Neural progenitor cell (in vitro differentiated cells): ENCODE measurements around the gene INPP4A. TPM values are rescaled to one million over a fixed set of nuclear protein-coding genes. Genes with fewer than 3 reads are reported as not detected.

Source experiments
- DNase-seq: peaks from one replicate; pipeline ENCODE4 v3.0.0-alpha.2; 2016; ENCODE audit warnings: low spot score
- H2AFZ ChIP-seq: fragments of 200-600 bp; sonication (generic); replicated peaks from 2 replicates; pipeline ENCODE4 v1.6.1; 2016; ENCODE audit warnings: antibody characterized with exemption
- H3F3A ChIP-seq: fragments of 200-600 bp; sonication (generic); 2 replicates; pipeline ENCODE4 v1.6.1; 2016; ENCODE audit warnings: antibody characterized with exemption, low read depth
- H3K27ac ChIP-seq: fragments of 200-600 bp; sonication (generic); 2 replicates; pipeline ENCODE4 v1.5.1; 2016; ENCODE audit warnings: mild to moderate bottlenecking
- H3K27me3 ChIP-seq: fragments of 200-600 bp; sonication (generic); 2 replicates; pipeline ENCODE4 v1.6.1; 2016; ENCODE audit warnings: mild to moderate bottlenecking, moderate library complexity
- H3K36me3 ChIP-seq: fragments of 200-600 bp; sonication (generic); 2 replicates; pipeline ENCODE4 v1.5.1; 2016
- H3K4me1 ChIP-seq: fragments of 200-600 bp; sonication (generic); 2 replicates; pipeline ENCODE4 v1.6.1; 2016; ENCODE audit warnings: mixed run types
- H3K4me2 ChIP-seq: fragments of 200-600 bp; sonication (generic); 2 replicates; pipeline ENCODE4 v1.6.1; 2016
- H3K4me3 ChIP-seq: fragments of 200-600 bp; sonication (generic); 2 replicates; pipeline ENCODE4 v1.5.1; 2016
- H3K79me2 ChIP-seq: fragments of 200-600 bp; sonication (generic); 2 replicates; pipeline ENCODE4 v1.6.1; 2016; ENCODE audit warnings: low read depth
- H3K9ac ChIP-seq: fragments of 200-600 bp; sonication (generic); 2 replicates; pipeline ENCODE4 v1.6.1; 2016
- H3K9me3 ChIP-seq: fragments of 200-600 bp; sonication (generic); 2 replicates; pipeline ENCODE4 v1.5.1; 2016; ENCODE audit warnings: low read depth
- H4K20me1 ChIP-seq: fragments of 200-600 bp; sonication (generic); 2 replicates; pipeline ENCODE4 v1.6.1; 2016; ENCODE audit warnings: low read depth
- H3K27ac Mint-ChIP-seq: 3 replicates; pipeline ENCODE4 v1.8.0; 2021; ENCODE audit warnings: mixed read lengths
- H3K27me3 Mint-ChIP-seq: 2 replicates; pipeline ENCODE4 v1.8.0; 2022; ENCODE audit warnings: low read depth, mild to moderate bottlenecking, inconsistent platforms, moderate library complexity, mixed read lengths; ENCODE audit not compliant: insufficient read depth
- H3K36me3 Mint-ChIP-seq: 3 replicates; pipeline ENCODE4 v1.8.0; 2021; ENCODE audit warnings: mixed read lengths
- H3K4me1 Mint-ChIP-seq: 3 replicates; pipeline ENCODE4 v1.8.0; 2021; ENCODE audit warnings: mixed read lengths
- H3K4me3 Mint-ChIP-seq: 3 replicates; pipeline ENCODE4 v1.8.0; 2021; ENCODE audit warnings: mild to moderate bottlenecking, moderate library complexity, mixed read lengths
- H3K9me3 Mint-ChIP-seq: 3 replicates; pipeline ENCODE4 v1.8.0; 2020; ENCODE audit warnings: mixed read lengths
- CTCF ChIP-seq: fragments of 200-600 bp; sonication (generic); IDR thresholded peaks from 2 replicates; pipeline ENCODE4 v1.5.1; 2017; ENCODE audit warnings: antibody characterized with exemption, mild to moderate bottlenecking
- EZH2 ChIP-seq: fragments of 200-600 bp; sonication (generic); IDR thresholded peaks from 2 replicates; pipeline ENCODE4 v1.6.1; 2017; ENCODE audit warnings: antibody characterized with exemption, mild to moderate bottlenecking, moderate library complexity
- EZH2phosphoT487 ChIP-seq: fragments of 200-600 bp; sonication (generic); IDR thresholded peaks from 2 replicates; pipeline ENCODE4 v1.6.1; 2017; ENCODE audit warnings: antibody characterized with exemption
- total RNA-seq: library from RNA; depleted of rRNA; stranded (reverse); fragments of >200 nt; gene quantifications from 2 replicates; pipeline ENCODE4 v1.2.3, GENCODE V29; 2015; ENCODE audit warnings: low replicate concordance

The INPP4A gene
- total RNA-seq, 1 donor from 2014 or later, result 35.1 TPM

GRCh38 chr2:98445683-98446581, 1.3 kb downstream of the INPP4A start:
- Histone ChIP-seq H3K4me2 (peak overlapping the region; percentile 98), H3K9me3 (no peaks in the 10 kb centered on the region), H3K79me2 (peaks cover 59% of the 10 kb centered on the region), H4K20me1 (peaks cover 46% of the 10 kb centered on the region), H3K9ac (peak overlapping the region; percentile 48), H2AFZ (peak overlapping the region; percentile 53), H3K27me3 (no peaks in the 10 kb centered on the region), H3K36me3 (no peaks in the 10 kb centered on the region), H3K4me3 (peak overlapping the region; percentile 91), H3K27ac (no peak overlapping the region), H3K4me1 (peaks cover 21% of the 10 kb centered on the region), H3F3A (peaks cover 4% of the 10 kb centered on the region)
- H3K4me1 Mint-ChIP-seq, result peaks cover 34% of the 10 kb centered on the region
- H3K27me3 Mint-ChIP-seq, result no peaks in the 10 kb centered on the region
- H3K36me3 Mint-ChIP-seq, result no peaks in the 10 kb centered on the region
- H3K4me3 Mint-ChIP-seq, result peak overlapping the region; percentile 97
- H3K9me3 Mint-ChIP-seq, result no peaks in the 10 kb centered on the region
- no peak for DNase-seq
- peak overlapping the region; percentile 64 for H3K27ac Mint-ChIP-seq
- TF ChIP-seq EZH2phosphoT487 (no peak), EZH2 (no peak), CTCF (no peak)

GRCh38 chr2:98446850-98447249, 2.2 kb downstream of the INPP4A start:
- Histone ChIP-seq H3K27ac (no peak overlapping the region), H2AFZ (no peak overlapping the region), H3K4me1 (peaks cover 21% of the 10 kb centered on the region), H3K4me3 (no peak overlapping the region), H3K4me2 (peak overlapping the region; percentile 98), H3F3A (peaks cover 4% of the 10 kb centered on the region), H3K27me3 (no peaks in the 10 kb centered on the region), H3K36me3 (no peaks in the 10 kb centered on the region), H4K20me1 (peaks cover 53% of the 10 kb centered on the region), H3K9ac (no peak overlapping the region), H3K9me3 (no peaks in the 10 kb centered on the region), H3K79me2 (peaks cover 68% of the 10 kb centered on the region)
- Mint-ChIP-seq H3K4me3 (peak overlapping the region; percentile 97), H3K4me1 (peaks cover 34% of the 10 kb centered on the region), H3K9me3 (no peaks in the 10 kb centered on the region), H3K27ac (no peak overlapping the region), H3K27me3 (no peaks in the 10 kb centered on the region), H3K36me3 (no peaks in the 10 kb centered on the region)
- no peak for DNase-seq
- TF ChIP-seq EZH2phosphoT487 (no peak), CTCF (no peak), EZH2 (no peak)

- no peaks in the 10 kb centered on the region for H3K27me3 Mint-ChIP-seq
- peaks cover 25% of the 10 kb centered on the region for H3K4me1 Mint-ChIP-seq
Observed at GRCh38 chr2:98448441-98449145, 3.9 kb downstream of the INPP4A start.

More at GRCh38 chr2:98448441-98449145, 3.9 kb downstream of the INPP4A start:
- H3K36me3 ChIP-seq, result no peaks in the 10 kb centered on the region
- H3K27ac ChIP-seq, result no peak overlapping the region
- H3K27me3 ChIP-seq, result no peaks in the 10 kb centered on the region
- no peaks in the 10 kb centered on the region for H3K9me3 Mint-ChIP-seq
- no peaks in the 10 kb centered on the region for H3K36me3 Mint-ChIP-seq
- H4K20me1 ChIP-seq, result peaks cover 58% of the 10 kb centered on the region
- H3K9ac ChIP-seq, result no peak overlapping the region
- H3K9me3 ChIP-seq, result no peaks in the 10 kb centered on the region
- H3K4me2 ChIP-seq, result no peak overlapping the region
- H3K79me2 ChIP-seq, result peaks cover 85% of the 10 kb centered on the region
- H3K4me3 Mint-ChIP-seq, result no peak overlapping the region
- DNase-seq, result no peak
- no peak overlapping the region for H3K27ac Mint-ChIP-seq
- no peak overlapping the region for H3K4me3 ChIP-seq
- no peak for TF ChIP-seq CTCF
- TF ChIP-seq EZH2phosphoT487, result no peak
- no peak for TF ChIP-seq EZH2
- no peak overlapping the region for H2AFZ ChIP-seq
- H3F3A ChIP-seq, result peaks cover 4% of the 10 kb centered on the region
- H3K4me1 ChIP-seq, result peaks cover 17% of the 10 kb centered on the region
